GM18508 (cell line): ENCODE results near the gene CLIC1.

Source experiments
- ATAC-seq: cut with Tn5 transposase; IDR thresholded peaks from one replicate; pipeline ENCODE4 v1.9.1; 2021; ENCODE audit warnings: moderate number of reproducible peaks; ENCODE audit not compliant: insufficient read depth, unreplicated experiment

The CLIC1 gene

DNA sequence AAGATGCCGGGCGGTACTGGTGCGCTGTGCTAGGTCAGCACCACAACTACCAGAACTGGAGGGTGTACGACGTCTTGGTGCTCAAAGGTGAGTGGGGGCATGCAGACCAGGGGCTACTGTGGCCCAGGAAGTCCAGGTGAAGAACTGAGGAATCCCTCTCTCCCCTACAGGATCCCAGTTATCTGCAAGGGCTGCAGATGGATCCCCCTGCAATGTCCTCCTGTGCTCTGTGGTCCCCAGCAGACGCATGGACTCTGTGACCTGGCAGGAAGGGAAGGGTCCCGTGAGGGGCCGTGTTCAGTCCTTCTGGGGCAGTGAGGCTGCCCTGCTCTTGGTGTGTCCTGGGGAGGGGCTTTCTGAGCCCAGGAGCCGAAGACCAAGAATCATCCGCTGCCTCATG lies 28.6 kb downstream of the CLIC1 start:
- ATAC-seq = no peak

DNA sequence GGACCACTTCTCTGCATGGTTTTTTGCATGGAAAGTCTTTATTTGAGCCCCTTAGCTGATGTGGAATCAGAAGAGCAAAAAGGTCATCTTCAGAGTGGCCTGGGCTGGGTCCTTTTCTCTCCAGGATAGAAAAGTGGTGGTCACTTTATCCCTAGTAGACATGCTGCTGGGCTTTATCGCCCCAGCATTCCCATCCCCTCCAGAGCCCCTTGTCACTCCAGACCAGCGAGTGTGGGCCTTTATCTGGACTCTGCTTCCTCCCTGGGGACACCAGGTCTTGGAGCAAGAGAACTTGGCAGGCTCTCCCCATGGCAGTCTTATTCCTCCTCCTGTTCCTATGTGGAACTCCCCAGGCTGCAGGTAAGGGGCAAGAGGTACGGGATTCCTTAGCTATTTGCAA lies 29.7 kb downstream of the CLIC1 start, which contains the start of gene LY6G6F:
LY6G6F (plus strand) TSS at position 268 of the 400 bp plus-strand sequence; CDS start at position 309, 41 bp downstream.
- ATAC-seq = no peak

DNA sequence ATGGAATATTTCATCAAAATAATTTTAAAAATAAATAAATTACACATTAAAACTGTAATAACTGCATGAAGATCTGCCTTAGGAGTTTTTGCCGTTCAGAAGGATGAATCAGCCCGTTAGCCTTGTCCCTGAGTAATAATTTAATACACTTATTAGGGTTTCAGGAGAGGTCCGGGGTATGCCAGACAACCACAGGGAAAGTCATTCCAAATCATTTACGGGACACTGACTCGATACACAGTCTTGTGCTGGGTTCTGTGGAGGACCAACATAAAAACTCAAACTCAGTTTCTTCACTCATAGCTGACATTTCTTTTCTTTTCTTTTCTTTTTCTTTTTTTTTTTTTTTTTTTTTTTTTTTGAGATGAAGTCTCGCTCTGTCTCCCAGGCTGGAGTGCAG lies 30.4 kb downstream of the CLIC1 start:
- no peak for ATAC-seq

- no peak for ATAC-seq
Observed at GRCh38 chr6:31702819-31703716, 33.3 kb downstream of the CLIC1 start, which contains the start of gene ABHD16A. ABHD16A (minus strand) TSS chr6:31703324; CDS start chr6:31703281, 43 bp downstream.

GRCh38 chr6:31702405-31702818 lies 33.9 kb downstream of the CLIC1 start:
- no peak for ATAC-seq

DNA sequence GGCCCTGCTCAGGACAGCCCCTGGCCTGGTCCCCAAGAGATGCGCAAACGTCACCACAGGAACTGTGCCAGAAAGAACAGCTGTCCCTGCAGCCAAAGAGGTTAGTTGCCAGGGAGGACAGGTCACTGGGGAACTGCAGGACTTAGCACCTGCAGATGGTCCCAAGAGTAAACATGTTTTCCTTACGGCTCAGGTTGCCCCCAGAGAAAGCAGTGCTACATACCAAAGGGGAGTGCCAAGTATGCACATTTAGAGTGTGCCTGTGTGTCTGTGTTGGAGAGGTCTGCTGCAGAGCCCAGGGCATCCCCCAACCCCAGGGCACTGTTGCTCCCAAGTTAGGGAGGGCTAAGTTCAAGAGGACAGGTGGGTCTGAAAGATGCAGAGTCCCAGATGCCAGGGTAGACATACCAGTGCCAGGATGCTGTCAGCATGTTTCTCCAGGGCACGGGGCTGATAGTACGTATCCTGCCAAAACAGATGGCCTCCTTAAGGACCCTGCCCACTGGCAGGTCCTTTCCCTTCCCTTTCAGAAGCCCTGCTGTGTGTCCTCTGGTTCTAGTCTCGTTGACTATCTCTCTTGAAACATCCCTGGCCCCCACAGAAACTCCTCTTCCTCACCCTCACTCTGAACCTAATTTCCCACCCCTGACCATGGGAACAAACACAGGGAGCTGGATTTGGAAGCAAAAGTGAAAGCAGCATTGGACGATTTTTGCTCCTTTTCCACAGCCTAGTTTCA lies 34.5 kb downstream of the CLIC1 start:
- no peak for ATAC-seq

GRCh38 chr6:31700740-31701401 lies 35.5 kb downstream of the CLIC1 start:
- ATAC-seq = no peak

- no peak for ATAC-seq
Observed at GRCh38 chr6:31697555-31697954, 38.8 kb downstream of the CLIC1 start.

GRCh38 chr6:31693535-31693934 lies 42.8 kb downstream of the CLIC1 start:
- ATAC-seq = no peak

- ATAC-seq = no peak
Observed at GRCh38 chr6:31692886-31693285, 43.4 kb downstream of the CLIC1 start.

DNA sequence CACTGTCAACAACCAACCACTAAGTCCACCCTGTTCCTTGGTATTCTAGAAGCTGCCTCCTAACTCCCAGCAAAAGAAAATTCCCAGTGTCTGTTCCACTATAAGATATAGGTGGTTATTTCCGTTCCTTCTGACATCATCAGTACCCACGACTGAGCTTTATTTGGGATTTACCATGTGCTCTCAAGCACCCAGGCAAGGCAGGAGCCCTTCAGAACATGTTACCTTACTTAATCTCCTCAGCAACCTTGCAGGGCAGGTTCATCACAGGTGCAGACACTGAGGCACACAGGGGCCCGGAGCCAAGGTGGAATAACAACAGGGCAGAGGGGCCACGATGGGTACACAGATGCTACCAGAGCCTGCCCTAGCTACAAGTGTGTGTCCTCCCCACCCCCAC lies 44.0 kb downstream of the CLIC1 start:
- ATAC-seq = no peak

DNA sequence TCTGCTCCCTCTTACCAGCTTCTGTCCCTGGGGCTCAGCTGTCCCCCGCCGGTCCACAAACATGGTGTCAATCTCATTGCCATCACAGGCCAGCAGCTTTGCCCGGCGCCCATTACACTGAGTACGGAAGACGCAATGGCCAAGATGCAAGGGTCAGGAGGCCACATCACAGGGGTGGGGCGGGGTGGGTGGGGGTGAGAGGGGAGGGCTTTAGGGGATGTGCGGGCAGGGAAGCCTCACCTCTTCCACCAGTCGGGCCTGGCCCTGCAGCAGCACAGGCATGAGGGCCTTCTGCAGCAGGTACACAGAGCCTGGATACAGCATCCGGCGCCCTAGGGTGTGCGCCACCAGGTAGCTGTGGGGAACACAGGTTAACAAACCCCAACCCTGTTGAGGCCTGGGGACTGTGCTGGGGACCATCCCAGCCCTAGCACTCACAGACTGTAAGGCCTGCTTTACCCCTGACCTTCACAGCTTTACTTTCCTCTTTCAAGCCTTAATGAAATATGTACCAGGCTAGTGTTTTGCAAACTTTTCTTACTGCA lies 44.7 kb downstream of the CLIC1 start:
- ATAC-seq = no peak

- ATAC-seq = no peak
Observed at GRCh38 chr6:31691078-31691463, 45.3 kb downstream of the CLIC1 start.

- no peak for ATAC-seq
Observed at GRCh38 chr6:31690231-31691077, 45.9 kb downstream of the CLIC1 start.

DNA sequence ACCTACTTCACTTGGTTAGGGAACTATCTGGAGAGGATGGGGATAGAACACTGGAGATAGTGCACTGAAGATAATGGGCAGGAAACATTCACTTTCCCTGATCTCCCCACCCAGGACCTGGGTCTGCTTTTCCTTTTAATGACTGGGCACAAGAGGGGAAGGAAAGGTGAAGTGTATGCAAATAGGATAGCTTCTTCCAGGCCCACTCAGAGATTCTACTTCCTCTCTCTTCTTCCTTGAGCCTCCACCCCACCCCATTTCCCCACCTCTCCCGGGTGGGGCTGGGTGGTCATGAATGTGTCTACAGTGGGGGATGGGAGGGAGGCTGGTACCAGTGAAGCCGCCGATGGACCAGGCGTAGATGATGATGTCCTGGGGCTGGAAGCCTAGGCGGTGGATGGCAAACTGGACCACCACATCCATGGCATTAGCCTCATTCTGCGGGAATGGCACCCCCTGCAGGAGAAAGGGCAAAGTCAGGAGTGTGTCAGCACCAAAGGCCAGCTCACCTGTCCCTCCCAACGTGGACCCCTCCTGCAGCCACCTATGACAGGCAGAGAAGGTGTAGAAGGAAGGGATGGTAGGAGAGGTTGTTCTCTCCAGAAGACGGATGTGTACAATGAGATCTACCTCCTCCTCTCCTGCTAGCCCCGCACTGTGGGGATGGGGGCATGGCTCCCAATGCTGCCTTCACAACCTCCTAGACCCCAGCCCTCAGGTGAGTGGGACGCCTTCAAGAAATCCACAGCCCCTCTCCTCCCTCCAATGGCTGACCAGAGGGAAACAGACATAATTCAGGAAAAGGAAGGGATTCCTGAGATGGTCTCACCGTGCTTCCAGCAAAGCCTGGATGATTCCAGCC lies 46.9 kb downstream of the CLIC1 start:
- ATAC-seq = no peak

GRCh38 chr6:31687860-31688693 lies 48.3 kb downstream of the CLIC1 start:
- ATAC-seq = no peak

GRCh38 chr6:31687321-31687720 lies 49.0 kb downstream of the CLIC1 start:
- no peak for ATAC-seq

- ATAC-seq = no peak
Observed at GRCh38 chr6:31686483-31686882, 49.8 kb downstream of the CLIC1 start.
